ENCODE measurements around the gene PDE4D. TPM values are rescaled to one million over a fixed set of nuclear protein-coding genes. Genes with fewer than 3 reads are reported as not detected.

Gene PDE4D
- total RNA-seq, 1 experiment from 2014 or later: 2.4 TPM

DNA sequence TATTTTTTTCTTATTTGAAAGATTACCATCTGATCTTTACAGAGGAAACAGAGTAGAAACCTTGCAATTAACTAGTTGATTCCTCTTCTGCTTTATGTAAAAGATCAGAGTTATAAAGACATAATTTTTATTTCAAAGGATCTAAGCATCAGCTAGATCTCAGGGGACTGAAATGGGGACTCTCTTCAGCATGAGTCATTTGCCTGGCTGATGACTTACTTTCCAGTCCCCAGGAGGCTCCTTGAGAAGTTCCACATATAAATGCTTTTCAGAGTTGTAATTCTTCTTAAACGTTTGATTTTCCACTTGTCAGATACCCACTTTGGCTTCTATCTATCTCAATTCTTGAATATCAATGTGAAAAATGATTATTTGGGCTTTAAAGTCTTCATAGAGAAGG lies 921.2 kb downstream of the PDE4D start:
- ChIA-PET CTCF (no interaction called here), POLR2A (no interaction called here)
- Histone ChIP-seq H3K4me1 (ENCODE audit: control insufficient read depth, insufficient read depth, low read length) (no peaks in the 10 kb centered on the region), H3K27me3 (ENCODE audit: control insufficient read depth, insufficient read depth, low read length) (no peaks in the 10 kb centered on the region; the same call in 1 of the 2 replicates), H3K4me3 (ENCODE audit: low read depth in 2 of 2, low read length in 2 of 2) (no peak overlapping the region), H3K27ac (ENCODE audit: low read length) (no peak overlapping the region), H3K36me3 (ENCODE audit: control insufficient read depth, insufficient read depth, low read length) (no peaks in the 10 kb centered on the region), H3K9me3 (ENCODE audit: control insufficient read depth, insufficient read depth, low read depth, low read length) (no peaks in the 10 kb centered on the region)
- ATAC-seq (no peak), DNase-seq (ENCODE audit: low read depth, low spot score) (no peak)
- in situ Hi-C loops (cut with HindIII; ENCODE audit: low pct_unique_long_range_greater_than_20kb, low sequenced_read_pairs): no loop called here
- TF ChIP-seq POLR2AphosphoS5 (IDR thresholded peaks at IDR 0.05; ENCODE audit: low read depth, low read length): no peak
- TF ChIP-seq, protein P1, sequence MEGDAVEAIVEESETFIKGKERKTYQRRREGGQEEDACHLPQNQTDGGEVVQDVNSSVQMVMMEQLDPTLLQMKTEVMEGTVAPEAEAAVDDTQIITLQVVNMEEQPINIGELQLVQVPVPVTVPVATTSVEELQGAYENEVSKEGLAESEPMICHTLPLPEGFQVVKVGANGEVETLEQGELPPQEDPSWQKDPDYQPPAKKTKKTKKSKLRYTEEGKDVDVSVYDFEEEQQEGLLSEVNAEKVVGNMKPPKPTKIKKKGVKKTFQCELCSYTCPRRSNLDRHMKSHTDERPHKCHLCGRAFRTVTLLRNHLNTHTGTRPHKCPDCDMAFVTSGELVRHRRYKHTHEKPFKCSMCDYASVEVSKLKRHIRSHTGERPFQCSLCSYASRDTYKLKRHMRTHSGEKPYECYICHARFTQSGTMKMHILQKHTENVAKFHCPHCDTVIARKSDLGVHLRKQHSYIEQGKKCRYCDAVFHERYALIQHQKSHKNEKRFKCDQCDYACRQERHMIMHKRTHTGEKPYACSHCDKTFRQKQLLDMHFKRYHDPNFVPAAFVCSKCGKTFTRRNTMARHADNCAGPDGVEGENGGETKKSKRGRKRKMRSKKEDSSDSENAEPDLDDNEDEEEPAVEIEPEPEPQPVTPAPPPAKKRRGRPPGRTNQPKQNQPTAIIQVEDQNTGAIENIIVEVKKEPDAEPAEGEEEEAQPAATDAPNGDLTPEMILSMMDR (IDR thresholded peaks at IDR 0.05): no peak
- TF ChIP-seq, protein P2, sequence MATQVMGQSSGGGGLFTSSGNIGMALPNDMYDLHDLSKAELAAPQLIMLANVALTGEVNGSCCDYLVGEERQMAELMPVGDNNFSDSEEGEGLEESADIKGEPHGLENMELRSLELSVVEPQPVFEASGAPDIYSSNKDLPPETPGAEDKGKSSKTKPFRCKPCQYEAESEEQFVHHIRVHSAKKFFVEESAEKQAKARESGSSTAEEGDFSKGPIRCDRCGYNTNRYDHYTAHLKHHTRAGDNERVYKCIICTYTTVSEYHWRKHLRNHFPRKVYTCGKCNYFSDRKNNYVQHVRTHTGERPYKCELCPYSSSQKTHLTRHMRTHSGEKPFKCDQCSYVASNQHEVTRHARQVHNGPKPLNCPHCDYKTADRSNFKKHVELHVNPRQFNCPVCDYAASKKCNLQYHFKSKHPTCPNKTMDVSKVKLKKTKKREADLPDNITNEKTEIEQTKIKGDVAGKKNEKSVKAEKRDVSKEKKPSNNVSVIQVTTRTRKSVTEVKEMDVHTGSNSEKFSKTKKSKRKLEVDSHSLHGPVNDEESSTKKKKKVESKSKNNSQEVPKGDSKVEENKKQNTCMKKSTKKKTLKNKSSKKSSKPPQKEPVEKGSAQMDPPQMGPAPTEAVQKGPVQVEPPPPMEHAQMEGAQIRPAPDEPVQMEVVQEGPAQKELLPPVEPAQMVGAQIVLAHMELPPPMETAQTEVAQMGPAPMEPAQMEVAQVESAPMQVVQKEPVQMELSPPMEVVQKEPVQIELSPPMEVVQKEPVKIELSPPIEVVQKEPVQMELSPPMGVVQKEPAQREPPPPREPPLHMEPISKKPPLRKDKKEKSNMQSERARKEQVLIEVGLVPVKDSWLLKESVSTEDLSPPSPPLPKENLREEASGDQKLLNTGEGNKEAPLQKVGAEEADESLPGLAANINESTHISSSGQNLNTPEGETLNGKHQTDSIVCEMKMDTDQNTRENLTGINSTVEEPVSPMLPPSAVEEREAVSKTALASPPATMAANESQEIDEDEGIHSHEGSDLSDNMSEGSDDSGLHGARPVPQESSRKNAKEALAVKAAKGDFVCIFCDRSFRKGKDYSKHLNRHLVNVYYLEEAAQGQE (IDR thresholded peaks at IDR 0.05; ENCODE audit: insufficient read depth in 1 of 2, low read depth in 2 of 2, low read length in 1 of 2): no peak
- BruUV-seq (replicated peaks): no TSS peak
- intact Hi-C loops (cut with micrococcal nuclease; ENCODE audit: unreplicated experiment): no loop called here

DNA sequence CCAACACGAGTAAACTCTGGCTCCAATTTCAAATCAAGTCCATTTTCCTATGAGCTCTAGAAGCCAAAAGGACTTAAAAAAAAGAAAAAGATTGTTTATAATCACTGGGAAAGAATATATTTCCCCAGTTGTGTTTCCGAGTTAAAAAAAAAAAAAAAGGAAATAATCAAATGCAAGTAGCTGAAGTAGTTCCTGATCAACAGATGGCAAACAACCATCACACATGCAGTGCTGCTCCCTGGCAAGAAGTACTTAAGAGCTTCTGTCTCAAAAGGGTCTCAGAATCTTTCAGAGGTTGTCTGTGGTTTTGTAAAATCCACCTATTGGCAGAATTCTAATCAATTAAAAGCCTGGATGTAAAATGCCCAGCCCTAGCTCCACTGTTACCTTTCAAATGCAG lies 922.8 kb downstream of the PDE4D start:
- in situ Hi-C loops (cut with HindIII; ENCODE audit: low pct_unique_long_range_greater_than_20kb, low sequenced_read_pairs) (no loop called here), intact Hi-C loops (cut with micrococcal nuclease; ENCODE audit: unreplicated experiment) (no loop called here)
- ATAC-seq: no peak
- no peak for TF ChIP-seq POLR2AphosphoS5 (IDR thresholded peaks at IDR 0.05; ENCODE audit: low read depth, low read length)
- no peak for TF ChIP-seq TCF7L2 (IDR thresholded peaks at IDR 0.05; ENCODE audit: low read depth, low read length)
- no peak for TF ChIP-seq SIN3A (IDR thresholded peaks at IDR 0.05; ENCODE audit: borderline replicate concordance, insufficient read depth, low read depth, low read length)
- TF ChIP-seq, protein P1 (IDR thresholded peaks at IDR 0.05): no peak
- TF ChIP-seq, protein P2 (IDR thresholded peaks at IDR 0.05; ENCODE audit: insufficient read depth in 1 of 2, low read depth in 2 of 2, low read length in 1 of 2): no peak
- Histone ChIP-seq H3K36me3 (ENCODE audit: control insufficient read depth, insufficient read depth, low read length) (no peaks in the 10 kb centered on the region), H3K27ac (ENCODE audit: low read length) (no peak overlapping the region), H3K9me3 (ENCODE audit: control insufficient read depth, insufficient read depth, low read depth, low read length) (no peaks in the 10 kb centered on the region), H3K4me3 (ENCODE audit: low read depth in 2 of 2, low read length in 2 of 2) (no peak overlapping the region), H3K4me1 (ENCODE audit: control insufficient read depth, insufficient read depth, low read length) (no peaks in the 10 kb centered on the region), H3K27me3 (ENCODE audit: control insufficient read depth, insufficient read depth, low read length) (no peaks in the 10 kb centered on the region; the same call in 1 of the 2 replicates)
- BruUV-seq (replicated peaks): no TSS peak
- ChIA-PET CTCF (no interaction called here), POLR2A (no interaction called here)
- DNase-seq (ENCODE audit: low read depth, low spot score): no peak
